NCI-H1930 (cell line): Measurements from ENCODE around the gene BICRAL.
"Not testable (repeated sequence)": the region's sequence is repeated elsewhere in the genome, so short reads cannot be mapped to it uniquely, and the experiment has no call there.

ENCODE experiments used
- DNase-seq, 2 experiments: peaks; one replicate each; lab custom pipeline; 2025; lab: John Stamatoyannopoulos, UW

The BICRAL gene

DNA sequence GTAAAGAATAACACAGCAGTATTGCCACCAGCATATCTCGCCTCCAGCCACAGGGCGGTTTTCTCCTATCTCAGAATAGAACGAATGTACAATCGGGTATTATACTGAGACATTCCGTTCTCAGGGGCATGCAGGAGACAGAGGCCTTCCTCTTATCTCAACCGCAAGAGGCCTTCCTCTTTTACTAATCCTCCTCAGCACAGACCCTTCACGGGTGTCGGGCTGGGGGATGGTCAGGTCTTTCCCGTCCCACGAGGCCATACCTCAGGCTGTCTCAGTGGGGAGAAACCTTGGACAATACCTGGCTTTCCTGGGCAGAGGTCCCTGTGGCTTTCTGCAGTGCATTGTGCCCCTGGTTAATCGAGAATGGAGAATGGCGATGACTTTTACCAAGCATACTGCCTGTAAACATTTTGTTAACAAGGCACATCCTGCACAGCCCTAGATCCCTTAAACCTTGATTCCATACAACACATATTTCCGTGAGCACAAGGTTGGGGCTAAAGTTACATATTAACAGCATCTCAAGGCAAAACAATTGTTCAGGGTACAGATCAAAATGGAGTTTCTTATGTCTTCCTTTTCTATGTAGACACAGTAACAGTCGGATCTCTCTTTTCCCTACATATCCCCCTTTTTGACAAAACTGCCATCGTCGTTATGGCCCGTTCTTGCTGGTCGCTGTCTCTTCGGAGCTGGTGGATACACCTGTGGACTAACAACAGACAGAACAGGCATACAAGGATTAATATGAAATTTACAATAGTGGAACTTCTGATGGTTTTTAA, 112.4 kb downstream of the BICRAL start:
- not testable (repeated sequence) for DNase-seq

- DNase-seq: peak in 1 of 2 experiments; percentile 28
These were observed 114.4 kb downstream of the BICRAL start for GRCh38 chr6:42896178-42896719.

DNA sequence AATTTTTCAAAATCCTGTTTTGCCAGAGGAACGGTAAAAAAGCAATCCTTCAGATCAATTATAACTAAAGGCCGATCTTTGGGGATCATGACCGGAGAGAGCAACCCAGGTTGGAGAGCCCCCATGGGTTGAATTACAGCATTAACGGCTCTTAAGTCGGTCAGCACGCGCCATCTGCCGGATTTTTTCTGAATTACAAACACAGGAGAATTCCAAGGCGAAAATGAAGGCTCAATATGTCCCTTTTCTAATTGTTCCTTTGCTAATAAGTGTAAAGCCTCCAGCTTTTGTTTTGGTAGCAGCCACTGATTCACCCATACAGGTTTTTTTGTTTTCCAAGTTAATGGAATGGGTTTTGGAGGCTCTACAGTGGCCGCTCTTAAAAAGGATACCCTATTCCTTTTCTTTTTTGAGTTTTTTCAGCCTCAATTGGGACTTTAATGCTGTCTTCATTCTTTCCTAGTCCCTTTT, 117.1 kb downstream of the BICRAL start:
- DNase-seq: peak; percentile 62 to 72

DNA sequence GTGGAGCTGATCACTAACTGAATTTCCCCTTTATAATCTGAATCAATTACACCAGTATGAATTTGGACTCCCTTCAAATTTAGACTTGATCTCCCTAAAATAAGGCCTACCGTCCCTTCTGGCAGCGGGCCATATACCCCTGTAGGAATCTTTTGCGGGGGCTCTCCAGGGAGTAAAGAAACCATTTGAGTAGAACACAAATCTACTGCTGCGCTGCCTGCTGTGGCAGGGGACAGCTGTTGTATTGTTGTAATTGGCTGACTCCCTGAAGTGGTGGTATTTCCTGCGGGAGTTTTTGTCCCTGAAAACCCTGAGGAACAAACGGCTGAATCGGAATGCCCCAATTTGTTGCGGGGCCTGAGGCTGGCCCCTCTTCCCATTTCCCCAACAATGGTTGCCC, 118.0 kb downstream of the BICRAL start:
- no peak for DNase-seq

- peak; percentile 69 to 80 for DNase-seq
These were observed 119.7 kb downstream of the BICRAL start for GRCh38 chr6:42901538-42901957.

DNA sequence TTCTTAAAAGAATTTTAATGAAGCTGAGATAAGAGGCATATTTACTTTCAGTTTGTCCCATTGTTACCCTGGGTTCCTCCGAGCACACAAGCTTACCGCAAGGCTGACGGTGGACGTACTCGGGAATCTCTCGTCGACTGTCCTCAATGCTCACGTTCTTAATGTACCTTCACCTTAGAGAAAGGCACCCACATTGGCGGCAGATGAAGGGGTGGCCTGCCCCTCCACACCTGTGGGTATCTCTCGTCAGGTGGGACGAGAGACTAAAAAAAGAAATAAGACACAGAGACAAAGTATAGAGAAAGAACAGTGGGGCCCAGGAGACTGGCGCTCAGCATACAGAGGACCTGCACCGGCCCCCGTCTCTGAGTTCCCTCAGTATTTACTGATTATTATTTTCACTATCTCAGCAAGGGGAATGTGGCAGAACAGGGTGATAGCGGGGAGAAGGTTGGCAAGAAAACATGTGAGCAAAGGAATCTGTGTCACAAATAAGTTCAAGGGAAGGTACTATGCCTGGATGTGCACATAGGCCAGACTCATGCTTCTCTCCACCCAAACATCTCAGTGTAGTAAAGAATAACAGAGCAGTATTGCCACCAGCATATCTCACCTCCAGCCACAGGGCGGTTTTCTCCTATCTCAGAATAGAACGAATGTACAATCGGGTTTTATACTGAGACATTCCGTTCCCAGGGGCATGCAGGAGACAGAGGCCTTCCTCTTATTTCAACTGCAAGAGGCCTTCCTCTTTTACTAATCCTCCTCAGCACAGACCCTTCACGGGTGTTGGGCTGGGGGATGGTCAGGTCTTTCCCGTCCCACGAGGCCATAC, 120.8 kb downstream of the BICRAL start:
- not testable (repeated sequence) for DNase-seq

- no peak for DNase-seq
These were observed 122.6 kb downstream of the BICRAL start for GRCh38 chr6:42904467-42904866.

- DNase-seq: no peak
These were observed 125.5 kb downstream of the BICRAL start for GRCh38 chr6:42907336-42907735.

GRCh38 chr6:42909835-42910234, 128.0 kb downstream of the BICRAL start:
- no peak for DNase-seq

DNA sequence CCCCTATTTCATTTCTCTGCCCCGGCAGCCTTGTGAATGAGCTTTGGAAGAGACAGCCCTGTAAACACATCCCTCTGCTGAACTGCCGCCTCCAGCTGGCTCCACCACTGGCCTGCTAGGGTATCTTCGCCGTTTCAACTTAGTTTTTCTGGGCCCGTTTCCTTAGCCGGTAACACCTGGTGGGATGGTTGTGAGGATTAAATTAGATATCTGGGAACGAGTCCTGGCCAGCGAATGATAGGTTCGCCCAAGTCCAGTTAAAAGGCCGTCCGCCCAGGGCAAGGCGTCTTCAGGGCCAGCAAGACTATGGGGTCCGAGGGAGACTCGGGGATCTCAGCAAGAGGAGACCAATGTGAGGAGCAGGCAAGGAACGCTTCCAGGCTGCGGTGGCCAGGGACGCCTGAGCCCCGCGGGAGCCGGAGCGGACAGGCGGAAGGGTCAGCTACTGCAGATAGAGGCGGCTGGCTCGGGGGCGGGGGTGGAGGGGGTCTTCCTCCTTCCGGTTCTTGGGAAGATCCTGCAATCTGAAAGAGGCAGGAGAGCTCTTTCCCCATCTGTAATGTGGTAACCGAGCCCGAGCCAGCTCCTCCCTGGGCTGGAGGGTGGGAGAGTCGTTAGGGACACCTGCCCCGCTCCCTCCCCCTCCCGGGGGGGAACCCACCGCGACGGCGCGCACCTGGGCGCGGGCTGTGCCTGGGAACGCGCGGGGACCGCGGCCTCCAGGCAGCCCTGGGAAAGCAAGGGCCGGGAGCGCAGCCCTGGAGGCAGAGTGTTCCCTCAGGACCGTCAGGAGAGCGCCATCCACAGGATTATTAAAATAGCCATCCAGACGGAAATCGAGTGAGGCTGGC, 129.5 kb downstream of the BICRAL start:
- no peak for DNase-seq

- DNase-seq: no peak
These were observed 132.7 kb downstream of the BICRAL start for GRCh38 chr6:42914546-42914945.

- DNase-seq: no peak
These were observed 133.9 kb downstream of the BICRAL start, which contains the start of gene PTCRA for GRCh38 chr6:42915732-42916131. Gene PTCRA, plus strand, starts transcription at chr6:42916053. Its CDS starts 17 bp downstream, at chr6:42916070.

- DNase-seq: no peak
These were observed 134.4 kb downstream of the BICRAL start for GRCh38 chr6:42916288-42916687.
